ENCODE results near the gene TTC21B. TPM values are rescaled to one million over a fixed set of nuclear protein-coding genes. Genes with fewer than 3 reads are reported as not detected.

Gene TTC21B
- total and polyA plus RNA-seq, 9 donors = 8.6 to 53.4 (median 22.3) TPM

GRCh38 chr2:165891943-165892342 is 61.6 kb downstream of the TTC21B start:
- H3K4me1 ChIP-seq (ENCODE audit: insufficient read depth) = no peaks in the 10 kb centered on the region
- no peaks in the 10 kb centered on the region for H3K9me3 ChIP-seq
- no peaks in the 10 kb centered on the region for H3K36me3 ChIP-seq
- intact Hi-C loops (cut with DNase I) = no loop called here
- H3K27ac ChIP-seq = no peak overlapping the region
- no peak overlapping the region for H3K4me3 ChIP-seq
- WGBS, 3 donors = 72 to 79% (median 75%) methylated on average over 2 of the region's 2 CpGs
- TF ChIP-seq EP300 (IDR thresholded peaks at IDR 0.05) = no peak
- TF ChIP-seq, protein P1, sequence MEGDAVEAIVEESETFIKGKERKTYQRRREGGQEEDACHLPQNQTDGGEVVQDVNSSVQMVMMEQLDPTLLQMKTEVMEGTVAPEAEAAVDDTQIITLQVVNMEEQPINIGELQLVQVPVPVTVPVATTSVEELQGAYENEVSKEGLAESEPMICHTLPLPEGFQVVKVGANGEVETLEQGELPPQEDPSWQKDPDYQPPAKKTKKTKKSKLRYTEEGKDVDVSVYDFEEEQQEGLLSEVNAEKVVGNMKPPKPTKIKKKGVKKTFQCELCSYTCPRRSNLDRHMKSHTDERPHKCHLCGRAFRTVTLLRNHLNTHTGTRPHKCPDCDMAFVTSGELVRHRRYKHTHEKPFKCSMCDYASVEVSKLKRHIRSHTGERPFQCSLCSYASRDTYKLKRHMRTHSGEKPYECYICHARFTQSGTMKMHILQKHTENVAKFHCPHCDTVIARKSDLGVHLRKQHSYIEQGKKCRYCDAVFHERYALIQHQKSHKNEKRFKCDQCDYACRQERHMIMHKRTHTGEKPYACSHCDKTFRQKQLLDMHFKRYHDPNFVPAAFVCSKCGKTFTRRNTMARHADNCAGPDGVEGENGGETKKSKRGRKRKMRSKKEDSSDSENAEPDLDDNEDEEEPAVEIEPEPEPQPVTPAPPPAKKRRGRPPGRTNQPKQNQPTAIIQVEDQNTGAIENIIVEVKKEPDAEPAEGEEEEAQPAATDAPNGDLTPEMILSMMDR (IDR thresholded peaks at IDR 0.05) = no peak
- TF ChIP-seq POLR2A (IDR thresholded peaks at IDR 0.05) = no peak
- no peak for DNase-seq
- no peaks in the 10 kb centered on the region for H3K27me3 ChIP-seq

- intact Hi-C loops (cut with DNase I) = no loop called here
- Histone ChIP-seq H3K4me1 (ENCODE audit: insufficient read depth) (no peaks in the 10 kb centered on the region), H3K27ac (no peak overlapping the region), H3K27me3 (no peaks in the 10 kb centered on the region), H3K36me3 (no peaks in the 10 kb centered on the region), H3K4me3 (no peak overlapping the region), H3K9me3 (no peaks in the 10 kb centered on the region)
- 97 to 100% (median 98%) methylated on average over 1 of the region's 1 CpG for WGBS, 3 donors
- DNase-seq = no peak
- TF ChIP-seq EP300 (IDR thresholded peaks at IDR 0.05) (no peak), POLR2A (IDR thresholded peaks at IDR 0.05) (no peak)
- TF ChIP-seq, protein P1 (IDR thresholded peaks at IDR 0.05) = no peak
These were observed 62.2 kb downstream of the TTC21B start for GRCh38 chr2:165891345-165891744.

- no peak overlapping the region for H3K27ac ChIP-seq
- intact Hi-C loops (cut with DNase I) = no loop called here
- H3K27me3 ChIP-seq = no peaks in the 10 kb centered on the region
- H3K9me3 ChIP-seq = no peaks in the 10 kb centered on the region
- no peaks in the 10 kb centered on the region for H3K4me1 ChIP-seq (ENCODE audit: insufficient read depth)
- no peak for TF ChIP-seq POLR2A (IDR thresholded peaks at IDR 0.05)
- TF ChIP-seq, protein P1 (IDR thresholded peaks at IDR 0.05) = no peak
- no peak for TF ChIP-seq EP300 (IDR thresholded peaks at IDR 0.05)
- DNase-seq = no peak
- H3K36me3 ChIP-seq = no peaks in the 10 kb centered on the region
- H3K4me3 ChIP-seq = no peak overlapping the region
These were observed 63.8 kb downstream of the TTC21B start for GRCh38 chr2:165889798-165890197.

DNA sequence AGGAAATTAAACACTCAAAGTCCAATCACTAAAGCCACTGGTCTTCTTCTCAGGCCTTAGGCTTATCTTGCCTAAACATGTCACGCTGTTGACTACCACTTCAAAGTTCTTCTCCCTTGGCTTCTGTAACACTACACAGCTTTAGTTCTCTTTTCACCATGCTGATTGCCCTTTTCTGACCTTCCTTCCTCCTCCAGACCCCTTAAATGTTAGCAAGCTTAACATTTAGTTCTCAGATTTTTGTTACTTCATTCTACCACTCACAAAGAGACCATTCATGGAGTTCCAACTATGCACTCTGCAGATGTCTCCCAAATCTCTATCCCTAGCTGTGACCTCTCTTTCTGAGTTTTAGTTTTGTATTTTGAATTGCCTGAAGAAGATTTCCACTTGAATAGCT is 64.4 kb downstream of the TTC21B start:
- no peak for TF ChIP-seq POLR2A (IDR thresholded peaks at IDR 0.05)
- TF ChIP-seq, protein P1 (IDR thresholded peaks at IDR 0.05) = no peak
- TF ChIP-seq EP300 (IDR thresholded peaks at IDR 0.05) = no peak
- H3K4me3 ChIP-seq = no peak overlapping the region
- no peak for DNase-seq
- H3K36me3 ChIP-seq = no peaks in the 10 kb centered on the region
- intact Hi-C loops (cut with DNase I) = no loop called here
- no peaks in the 10 kb centered on the region for H3K27me3 ChIP-seq
- 91 to 94% (median 94%) methylated on average over 1 of the region's 1 CpG for WGBS, 3 donors
- no peaks in the 10 kb centered on the region for H3K9me3 ChIP-seq
- no peak overlapping the region for H3K27ac ChIP-seq
- no peaks in the 10 kb centered on the region for H3K4me1 ChIP-seq (ENCODE audit: insufficient read depth)

DNA sequence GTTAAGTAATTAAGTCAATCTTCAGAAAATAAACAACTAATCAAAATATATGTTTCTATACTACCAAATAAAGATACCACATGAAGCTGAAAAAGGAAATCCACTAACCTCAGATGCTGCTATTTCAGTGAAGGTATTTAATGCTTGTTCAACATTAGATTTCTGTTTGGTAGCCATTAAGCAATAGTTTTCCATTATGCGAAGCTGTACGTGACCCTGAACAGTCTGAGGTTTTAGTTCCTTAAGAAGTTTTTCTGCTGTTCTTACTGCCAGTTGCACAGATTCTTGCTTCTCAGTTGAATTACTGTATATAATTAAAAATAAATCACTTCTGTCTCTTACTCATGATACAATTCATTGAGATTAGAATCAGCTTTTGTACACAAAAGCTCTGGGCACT is 65.4 kb downstream of the TTC21B start:
- no peak overlapping the region for H3K4me3 ChIP-seq
- DNase-seq = no peak
- H3K27me3 ChIP-seq = no peaks in the 10 kb centered on the region
- intact Hi-C loops (cut with DNase I) = no loop called here
- no peaks in the 10 kb centered on the region for H3K4me1 ChIP-seq (ENCODE audit: insufficient read depth)
- H3K27ac ChIP-seq = no peak overlapping the region
- WGBS, 3 donors = 89 to 96% (median 96%) methylated on average over 2 of the region's 2 CpGs
- TF ChIP-seq, protein P1 (IDR thresholded peaks at IDR 0.05) = no peak
- TF ChIP-seq POLR2A (IDR thresholded peaks at IDR 0.05) (no peak), EP300 (IDR thresholded peaks at IDR 0.05) (no peak)
- H3K36me3 ChIP-seq = no peaks in the 10 kb centered on the region
- H3K9me3 ChIP-seq = no peaks in the 10 kb centered on the region
